Activated CD4-positive, alpha-beta memory T cell treated with anti-CD3 and anti-CD28 coated beads, Interleukin-2, amount 10 ng/mL, durations not matched to agents 7 days and 5 days (primary cell): ENCODE data around the gene LONRF2. TPM values are rescaled to one million over a fixed set of nuclear protein-coding genes. Genes with fewer than 3 reads are reported as not detected.

ENCODE experiments used
- CTCF ChIA-PET: fragments of 350-600 bp; sonication (Branson Sonifier 250); formaldehyde crosslinking; loops from one replicate; lab custom pipeline; 2021; ENCODE audit warnings: antibody characterized with exemption, inconsistent platforms; lab: Charles Lee
- POLR2A ChIA-PET: fragments of 350-600 bp; sonication (Branson Sonifier 250); formaldehyde crosslinking; loops from one replicate; lab custom pipeline; 2021; ENCODE audit warnings: antibody characterized with exemption; lab: Charles Lee
- DNase-seq: peaks from one replicate; pipeline ENCODE4 v3.0.0-alpha.2; 2020
- H3K27ac Mint-ChIP-seq: one replicate; pipeline ENCODE4 v1.8.0; 2021; ENCODE audit warnings: mild to moderate bottlenecking, mixed read lengths
- H3K27me3 Mint-ChIP-seq: one replicate; pipeline ENCODE4 v1.8.0; 2021; ENCODE audit warnings: mixed read lengths
- H3K36me3 Mint-ChIP-seq: one replicate; pipeline ENCODE4 v1.8.0; 2021; ENCODE audit warnings: low read depth, mixed read lengths
- H3K4me1 Mint-ChIP-seq: one replicate; pipeline ENCODE4 v1.8.0; 2021; ENCODE audit warnings: mixed read lengths
- H3K4me3 Mint-ChIP-seq: one replicate; pipeline ENCODE4 v1.8.0; 2021; ENCODE audit warnings: mild to moderate bottlenecking, mixed read lengths
- H3K9me3 Mint-ChIP-seq: one replicate; pipeline ENCODE4 v1.8.0; 2021; ENCODE audit warnings: mixed read lengths
- total RNA-seq, 2 experiments: library from RNA; stranded (reverse); gene quantifications; one replicate each; pipeline ENCODE4 v1.2.3, GENCODE V29; 2021

Gene LONRF2
- total RNA-seq, 2 experiments from 2014 or later: 0.08 to 0.10 TPM

DNA sequence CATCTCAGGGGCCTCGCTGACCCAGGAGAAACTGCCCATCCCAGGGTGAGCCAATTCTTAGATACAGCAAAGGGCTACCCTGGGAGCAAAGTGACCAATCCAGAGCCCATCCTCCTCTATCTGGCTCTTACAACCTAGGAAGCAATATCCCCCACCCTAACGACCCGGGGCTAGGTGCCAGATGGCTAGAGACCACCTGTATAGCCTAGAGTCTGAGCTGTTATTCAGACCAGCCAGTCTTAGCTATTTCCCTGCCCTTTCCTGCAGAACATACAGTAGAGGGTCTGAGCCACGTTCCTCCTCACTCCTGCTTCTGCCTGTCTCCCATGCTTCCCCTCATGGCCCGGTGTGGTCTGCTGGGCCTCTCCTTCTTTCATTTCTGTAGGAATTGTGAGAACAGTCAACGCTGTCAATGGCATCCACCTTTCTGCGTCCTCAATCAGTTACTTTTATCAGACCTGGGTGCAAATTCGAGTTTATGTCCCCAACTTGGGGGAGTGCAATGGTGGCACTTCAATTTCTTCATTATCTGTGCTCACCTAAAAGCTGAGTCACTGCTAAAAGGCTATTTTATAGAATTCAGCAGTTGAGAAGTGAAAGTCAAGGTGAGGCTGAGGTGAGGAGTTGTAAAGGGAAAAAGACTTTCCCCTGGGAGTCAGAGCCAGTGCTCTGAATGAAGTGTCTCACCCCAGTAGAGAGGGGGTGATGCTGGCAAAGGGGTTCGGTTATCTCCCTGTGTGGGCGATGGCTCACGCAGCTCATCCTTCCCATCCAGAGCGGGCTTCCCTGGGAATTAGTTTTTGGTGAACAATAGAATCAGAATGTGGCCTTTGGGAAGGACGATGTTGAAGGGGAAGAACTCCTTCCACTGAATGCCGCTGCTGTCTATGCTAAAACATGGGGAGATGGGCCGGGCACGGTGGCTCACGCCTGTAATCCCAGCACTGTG lies 42.4 kb downstream of the LONRF2 start:
- POLR2A ChIA-PET: no interaction called here
- Mint-ChIP-seq H3K4me3 (no peak overlapping the region), H3K27me3 (peaks cover 20% of the 10 kb centered on the region), H3K36me3 (no peaks in the 10 kb centered on the region), H3K9me3 (no peaks in the 10 kb centered on the region), H3K4me1 (peaks cover 22% of the 10 kb centered on the region), H3K27ac (no peak overlapping the region)
- CTCF ChIA-PET: no interaction called here
- no peak for DNase-seq

DNA sequence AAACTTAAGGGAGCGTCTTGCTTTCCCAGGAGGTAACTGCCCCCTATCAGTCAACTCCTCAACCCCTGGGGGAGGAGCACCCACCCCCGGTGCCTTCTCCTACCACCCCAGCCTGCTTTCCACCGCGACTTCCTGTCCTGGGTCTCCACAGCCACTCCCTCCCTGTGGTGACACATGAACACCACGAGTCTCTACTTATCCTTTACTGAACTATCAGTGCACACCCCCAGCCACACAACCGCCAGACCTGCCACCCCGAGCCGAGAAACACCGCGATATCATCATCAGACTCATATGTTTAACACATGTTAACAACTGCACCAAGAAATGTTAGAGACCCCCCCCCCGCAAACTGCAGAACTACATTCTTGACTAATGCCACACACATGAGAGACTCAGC lies 43.3 kb downstream of the LONRF2 start:
- ChIA-PET POLR2A (no interaction called here), CTCF (no interaction called here)
- Mint-ChIP-seq H3K27me3 (peaks cover 20% of the 10 kb centered on the region), H3K4me3 (no peak overlapping the region), H3K36me3 (no peaks in the 10 kb centered on the region), H3K4me1 (peaks cover 19% of the 10 kb centered on the region), H3K27ac (no peak overlapping the region), H3K9me3 (no peaks in the 10 kb centered on the region)
- DNase-seq: no peak

DNA sequence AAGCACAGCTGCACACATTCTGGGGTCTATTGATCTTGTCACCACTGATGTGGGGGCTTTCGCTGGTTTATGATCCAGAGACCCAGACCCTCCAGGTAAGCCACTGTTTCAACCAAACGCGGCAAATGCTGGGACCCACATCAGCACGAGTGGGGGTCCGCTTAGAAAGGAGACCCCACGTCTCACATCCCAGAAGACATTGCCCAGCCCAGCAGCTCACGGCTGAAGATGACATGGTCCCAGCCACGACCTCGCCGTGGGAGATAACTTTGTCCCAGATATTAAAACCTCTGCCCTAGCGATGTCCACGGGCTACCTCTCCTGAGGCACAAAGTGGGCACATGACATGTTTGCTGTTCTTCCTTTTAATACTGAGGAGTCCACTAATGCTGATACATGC lies 43.8 kb downstream of the LONRF2 start:
- Mint-ChIP-seq H3K9me3 (no peaks in the 10 kb centered on the region), H3K27ac (no peak overlapping the region), H3K4me1 (peaks cover 17% of the 10 kb centered on the region), H3K4me3 (no peak overlapping the region), H3K27me3 (peaks cover 17% of the 10 kb centered on the region), H3K36me3 (no peaks in the 10 kb centered on the region)
- CTCF ChIA-PET: no interaction called here
- DNase-seq: no peak
- POLR2A ChIA-PET: no interaction called here

DNA sequence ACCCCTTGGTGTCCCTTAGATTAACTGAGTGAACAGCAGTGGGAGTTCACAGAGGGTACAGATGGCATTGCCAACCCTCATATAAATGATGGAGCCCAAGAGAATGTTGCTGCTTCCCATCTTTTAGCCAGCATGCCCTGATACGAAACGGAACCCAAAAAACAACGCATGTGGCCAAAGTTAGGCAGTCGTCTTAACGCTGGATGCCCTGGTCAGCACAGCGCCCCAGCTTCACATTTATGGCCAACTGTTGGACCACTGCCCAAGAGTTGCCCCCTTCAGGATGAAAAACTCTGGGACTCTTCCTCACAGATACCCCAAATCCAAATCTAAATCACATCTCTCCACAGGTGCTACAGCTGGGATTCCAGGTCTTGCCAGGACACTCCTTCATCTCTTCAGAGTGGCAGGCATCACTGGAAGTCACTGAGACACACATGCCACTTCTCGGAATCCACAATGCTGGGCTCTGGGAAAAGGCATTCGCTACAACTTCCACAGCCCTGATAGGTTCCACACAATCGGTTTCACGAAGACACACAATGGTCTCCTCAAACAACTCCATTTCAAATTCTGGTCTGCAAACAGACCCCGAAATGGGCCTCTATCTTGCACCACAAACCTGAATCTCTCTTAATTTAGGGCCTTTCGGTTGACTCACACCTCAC lies 44.6 kb downstream of the LONRF2 start:
- H3K4me3 Mint-ChIP-seq: no peak overlapping the region
- DNase-seq: no peak
- H3K4me1 Mint-ChIP-seq: peaks cover 15% of the 10 kb centered on the region
- ChIA-PET POLR2A (no interaction called here), CTCF (no interaction called here)
- H3K27me3 Mint-ChIP-seq: peaks cover 17% of the 10 kb centered on the region
- H3K36me3 Mint-ChIP-seq: no peaks in the 10 kb centered on the region
- no peaks in the 10 kb centered on the region for H3K9me3 Mint-ChIP-seq
- no peak overlapping the region for H3K27ac Mint-ChIP-seq

DNA sequence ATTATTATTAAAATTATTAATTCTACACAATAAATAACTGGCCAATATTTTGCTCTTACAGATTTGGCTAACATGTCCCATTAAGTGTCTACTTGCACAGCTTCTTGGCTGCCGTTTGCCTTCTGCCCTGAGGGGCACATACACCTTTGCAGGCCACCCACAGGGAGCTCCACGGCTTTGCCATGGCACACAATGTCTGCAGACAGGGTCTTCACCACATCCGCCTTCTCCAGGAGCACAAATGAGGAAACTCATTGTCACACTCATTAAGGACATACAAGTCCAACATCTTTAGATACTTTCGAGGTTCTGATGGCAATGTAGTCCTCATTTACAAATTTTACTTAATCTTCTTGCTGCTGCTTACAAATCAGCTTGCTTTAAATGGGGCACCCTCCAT lies 45.6 kb downstream of the LONRF2 start:
- ChIA-PET POLR2A (interaction anchor here (0.6 kb wide), 1 partner anchor 149 kb away, joined by 3 read pairs; no protein-coding TSS in a partner anchor), CTCF (interaction anchor here (0.5 to 1.0 kb wide), 2 partner anchors 14 to 42 kb away, joined by 3 to 4 read pairs; no protein-coding TSS in a partner anchor)
- Mint-ChIP-seq H3K36me3 (no peaks in the 10 kb centered on the region), H3K9me3 (no peaks in the 10 kb centered on the region), H3K4me1 (peaks cover 11% of the 10 kb centered on the region), H3K27ac (no peak overlapping the region), H3K27me3 (peaks cover 11% of the 10 kb centered on the region), H3K4me3 (no peak overlapping the region)
- no peak for DNase-seq

DNA sequence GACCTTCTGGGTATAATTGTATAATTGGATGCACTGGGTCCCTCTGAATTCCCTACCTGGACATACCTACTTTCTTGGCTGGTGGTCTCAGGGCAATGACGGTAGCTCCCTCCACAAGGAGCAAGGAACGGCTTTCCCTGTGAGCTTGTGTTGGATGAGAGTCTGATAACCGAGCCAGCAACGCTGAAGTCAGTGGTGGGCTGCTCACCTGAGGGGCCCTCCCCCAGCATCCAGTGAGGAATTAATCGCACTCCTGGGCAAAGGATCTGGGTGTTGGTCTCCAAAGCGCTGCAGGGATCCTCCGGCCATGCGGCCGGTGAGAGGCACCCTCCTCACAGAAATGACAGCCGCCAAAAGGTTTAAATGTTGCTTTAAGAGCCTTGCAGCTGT lies 47.1 kb downstream of the LONRF2 start:
- Mint-ChIP-seq H3K4me3 (no peak overlapping the region), H3K4me1 (peaks cover 9% of the 10 kb centered on the region), H3K9me3 (no peaks in the 10 kb centered on the region), H3K27ac (no peak overlapping the region), H3K27me3 (peaks cover 7% of the 10 kb centered on the region), H3K36me3 (no peaks in the 10 kb centered on the region)
- no peak for DNase-seq
- CTCF ChIA-PET: interaction anchor here (1.0 to 1.5 kb wide), 2 partner anchors 13 to 16 kb away, joined by 4 to 12 read pairs; no protein-coding TSS in a partner anchor
- POLR2A ChIA-PET: no interaction called here

DNA sequence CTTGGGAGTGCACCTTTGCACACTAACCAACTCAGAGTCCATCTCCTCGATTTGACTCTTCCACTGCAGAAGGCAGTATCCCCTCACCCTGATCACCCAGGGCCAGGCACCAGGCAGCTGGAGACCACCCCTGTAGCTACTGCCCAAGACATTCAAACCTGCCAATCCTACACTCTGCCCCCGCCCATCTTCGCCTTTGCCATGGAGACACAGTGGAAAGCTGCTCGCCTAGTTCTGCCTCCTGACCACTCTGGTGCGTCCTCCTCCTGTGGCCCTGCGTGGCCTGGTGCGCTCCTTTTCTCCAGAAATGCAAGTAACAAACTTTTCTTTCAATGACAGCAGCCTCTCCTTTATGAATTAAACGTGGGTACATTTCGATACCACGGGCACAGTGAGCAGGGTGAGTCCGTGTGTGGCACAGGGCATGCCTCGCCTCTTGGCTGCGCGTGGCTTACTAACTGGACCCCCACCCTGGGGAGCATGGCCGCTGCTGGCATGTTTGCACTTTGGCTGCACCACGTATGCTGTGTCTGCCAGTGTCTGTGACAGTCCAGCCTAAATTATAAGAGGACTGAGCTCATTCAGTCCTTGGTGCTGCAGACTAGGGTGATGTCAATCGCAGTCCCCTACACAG lies 47.6 kb downstream of the LONRF2 start:
- peaks cover 6% of the 10 kb centered on the region for H3K27me3 Mint-ChIP-seq
- H3K9me3 Mint-ChIP-seq: no peaks in the 10 kb centered on the region
- no peak overlapping the region for H3K27ac Mint-ChIP-seq
- ChIA-PET CTCF (interaction anchor here (1.0 to 1.5 kb wide), 2 partner anchors 12 to 17 kb away, joined by 4 to 12 read pairs; no protein-coding TSS in a partner anchor), POLR2A (no interaction called here)
- no peak for DNase-seq
- no peaks in the 10 kb centered on the region for H3K36me3 Mint-ChIP-seq
- H3K4me3 Mint-ChIP-seq: no peak overlapping the region
- H3K4me1 Mint-ChIP-seq: peaks cover 9% of the 10 kb centered on the region

DNA sequence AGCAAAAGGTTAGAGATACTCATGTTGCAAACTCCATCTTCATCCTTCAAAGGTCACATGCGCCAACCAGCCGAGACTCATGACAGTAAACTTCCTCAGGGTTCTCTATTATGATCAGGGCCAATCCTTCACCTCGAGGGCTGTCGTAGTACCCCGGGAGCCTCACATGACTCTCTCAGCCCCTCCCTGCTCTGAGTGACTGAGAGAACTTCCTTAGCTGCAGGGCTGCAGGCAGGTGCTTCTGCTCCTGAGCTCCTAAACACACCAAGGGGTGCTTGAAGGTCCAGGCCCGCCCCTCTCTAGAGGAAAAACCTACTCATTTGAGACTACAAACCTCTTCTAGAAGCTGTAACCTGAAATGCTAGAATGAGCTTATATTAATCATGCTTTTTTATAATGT lies 48.2 kb downstream of the LONRF2 start:
- Mint-ChIP-seq H3K27me3 (peaks cover 6% of the 10 kb centered on the region), H3K9me3 (no peaks in the 10 kb centered on the region), H3K36me3 (no peaks in the 10 kb centered on the region), H3K4me3 (no peak overlapping the region), H3K4me1 (peaks cover 6% of the 10 kb centered on the region), H3K27ac (no peak overlapping the region)
- ChIA-PET POLR2A (no interaction called here), CTCF (interaction anchor here (1.5 kb wide), 1 partner anchor 12 kb away, joined by 12 read pairs; no protein-coding TSS in a partner anchor)
- no peak for DNase-seq

DNA sequence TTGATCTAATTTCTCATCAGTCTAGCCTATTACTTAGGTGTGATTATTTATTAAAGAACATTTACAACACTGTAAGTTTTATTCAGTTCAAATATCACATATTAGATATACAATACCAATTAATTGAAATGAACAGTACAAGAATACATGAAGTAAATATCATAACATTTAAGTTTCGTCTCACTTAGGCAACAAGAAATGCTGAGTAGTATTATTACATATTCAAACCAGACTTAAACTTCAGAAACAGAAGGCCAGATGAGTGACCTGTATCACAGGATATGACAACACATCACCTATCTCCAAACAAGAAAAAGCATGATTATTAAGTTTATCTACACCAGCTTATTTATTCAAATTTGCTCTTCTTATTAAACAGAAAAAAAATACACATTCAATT lies 48.9 kb downstream of the LONRF2 start:
- H3K9me3 Mint-ChIP-seq: no peaks in the 10 kb centered on the region
- POLR2A ChIA-PET: no interaction called here
- H3K4me1 Mint-ChIP-seq: peaks cover 4% of the 10 kb centered on the region
- no peak overlapping the region for H3K4me3 Mint-ChIP-seq
- CTCF ChIA-PET: interaction anchor here (2.3 kb wide), 1 partner anchor 10 kb away, joined by 5 read pairs; no protein-coding TSS in a partner anchor
- no peaks in the 10 kb centered on the region for H3K36me3 Mint-ChIP-seq
- H3K27me3 Mint-ChIP-seq: peaks cover 4% of the 10 kb centered on the region
- no peak for DNase-seq
- no peak overlapping the region for H3K27ac Mint-ChIP-seq

DNA sequence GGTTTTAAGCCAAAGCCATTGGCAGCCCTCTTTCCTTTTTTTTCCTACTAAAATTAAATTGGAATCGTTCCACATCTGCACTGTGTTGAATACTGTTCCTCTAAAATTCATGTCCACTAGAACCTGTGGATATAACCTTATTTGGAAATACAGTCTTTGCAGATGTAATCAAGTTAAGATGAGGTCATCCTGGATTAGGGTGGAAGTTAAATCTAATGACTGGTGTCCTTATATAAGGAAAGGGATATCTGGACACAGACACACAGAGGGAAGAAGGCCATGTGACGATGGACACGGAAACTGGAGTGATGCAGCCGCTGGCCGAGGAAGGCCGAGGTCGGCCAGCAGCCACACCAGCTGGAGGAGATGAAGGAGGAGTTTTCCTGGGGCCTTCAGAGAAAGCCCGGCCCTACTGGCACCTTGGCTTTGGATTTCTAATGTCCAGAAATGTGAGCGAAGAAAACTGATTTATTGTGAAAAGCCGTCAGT lies 49.4 kb downstream of the LONRF2 start:
- ChIA-PET CTCF (interaction anchor here (2.3 kb wide), 1 partner anchor 9 kb away, joined by 5 read pairs; no protein-coding TSS in a partner anchor), POLR2A (no interaction called here)
- Mint-ChIP-seq H3K9me3 (no peaks in the 10 kb centered on the region), H3K4me1 (peaks cover 4% of the 10 kb centered on the region), H3K4me3 (no peak overlapping the region), H3K27me3 (peaks cover 2% of the 10 kb centered on the region), H3K36me3 (no peaks in the 10 kb centered on the region), H3K27ac (no peak overlapping the region)
- no peak for DNase-seq

DNA sequence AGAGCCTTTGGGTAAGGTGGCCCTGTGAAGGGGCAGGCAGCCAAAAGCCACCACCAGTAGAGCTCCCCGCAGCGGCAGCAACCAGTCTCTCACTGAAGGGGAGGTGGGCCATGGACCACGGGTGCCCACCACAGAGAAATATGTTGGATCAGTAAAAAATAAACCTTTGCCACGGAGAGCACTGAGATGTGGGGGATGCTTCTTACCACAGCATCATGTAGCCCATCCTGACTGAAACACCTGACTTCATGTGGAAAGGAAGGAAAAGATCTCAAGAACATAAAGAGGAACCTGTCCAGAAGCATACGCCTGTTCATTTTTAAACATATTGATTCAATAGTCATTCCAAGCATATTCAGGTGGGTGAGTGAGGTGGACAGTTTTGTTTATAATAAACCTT lies 51.1 kb downstream of the LONRF2 start:
- peaks cover 4% of the 10 kb centered on the region for H3K4me1 Mint-ChIP-seq
- CTCF ChIA-PET: interaction anchor here (1.1 to 2.3 kb wide), 2 partner anchors 8 to 110 kb away, joined by 5 read pairs; no protein-coding TSS in a partner anchor
- no peak overlapping the region for H3K27ac Mint-ChIP-seq
- POLR2A ChIA-PET: no interaction called here
- DNase-seq: no peak
- no peaks in the 10 kb centered on the region for H3K9me3 Mint-ChIP-seq
- H3K4me3 Mint-ChIP-seq: no peak overlapping the region
- no peaks in the 10 kb centered on the region for H3K36me3 Mint-ChIP-seq
- H3K27me3 Mint-ChIP-seq: no peaks in the 10 kb centered on the region

DNA sequence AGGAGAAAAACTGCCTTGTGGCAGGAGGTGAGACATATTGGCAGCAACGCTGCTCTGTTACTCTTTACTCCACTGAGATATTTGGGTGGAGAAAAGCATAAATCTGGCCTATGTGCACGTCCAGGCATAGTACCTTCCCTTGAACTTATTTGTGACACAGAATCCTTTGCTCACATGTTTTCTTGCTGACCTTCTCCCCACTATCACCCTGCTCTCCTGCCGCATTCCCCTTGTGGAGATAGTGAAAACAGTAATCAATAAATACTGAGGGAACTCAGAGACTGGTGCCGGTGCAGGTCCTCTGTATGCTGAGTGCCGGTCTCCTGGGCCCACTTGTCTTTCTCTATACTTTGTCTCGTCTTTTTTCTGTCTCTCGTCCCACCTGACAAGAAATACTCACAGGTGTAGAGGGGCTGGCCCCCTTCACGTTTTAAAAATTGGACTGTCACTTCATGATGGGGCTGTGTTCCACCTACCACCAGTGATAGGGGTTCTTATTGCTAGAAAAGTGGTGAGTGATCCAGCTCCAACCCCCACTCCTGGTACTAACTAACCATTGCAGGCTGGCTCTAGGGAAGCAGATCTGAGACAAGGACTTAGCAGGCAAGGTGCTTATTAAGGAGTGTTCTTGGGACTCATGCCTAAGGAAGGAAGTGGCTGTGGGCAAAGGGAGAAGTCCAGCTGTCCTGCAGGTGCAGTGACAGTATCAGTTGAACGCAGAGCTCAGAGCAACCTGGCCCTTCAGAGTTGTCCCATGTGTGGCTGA lies 51.7 kb downstream of the LONRF2 start:
- ChIA-PET CTCF (interaction anchor here (0.5 kb wide), 1 partner anchor 120 kb away, joined by 3 read pairs; no protein-coding TSS in a partner anchor), POLR2A (no interaction called here)
- Mint-ChIP-seq H3K9me3 (no peaks in the 10 kb centered on the region), H3K27ac (no peak overlapping the region), H3K36me3 (no peaks in the 10 kb centered on the region), H3K4me1 (peaks cover 4% of the 10 kb centered on the region), H3K4me3 (no peak overlapping the region), H3K27me3 (no peaks in the 10 kb centered on the region)
- DNase-seq: no peak
